CD4-positive, alpha-beta T cell treated with Interleukin-10 for 1 hour (primary cell): ENCODE results near the gene CDH23.

ENCODE experiments used
- DNase-seq: peaks from one replicate; pipeline ENCODE4 v3.0.0-alpha.2; 2020

Gene CDH23

DNA sequence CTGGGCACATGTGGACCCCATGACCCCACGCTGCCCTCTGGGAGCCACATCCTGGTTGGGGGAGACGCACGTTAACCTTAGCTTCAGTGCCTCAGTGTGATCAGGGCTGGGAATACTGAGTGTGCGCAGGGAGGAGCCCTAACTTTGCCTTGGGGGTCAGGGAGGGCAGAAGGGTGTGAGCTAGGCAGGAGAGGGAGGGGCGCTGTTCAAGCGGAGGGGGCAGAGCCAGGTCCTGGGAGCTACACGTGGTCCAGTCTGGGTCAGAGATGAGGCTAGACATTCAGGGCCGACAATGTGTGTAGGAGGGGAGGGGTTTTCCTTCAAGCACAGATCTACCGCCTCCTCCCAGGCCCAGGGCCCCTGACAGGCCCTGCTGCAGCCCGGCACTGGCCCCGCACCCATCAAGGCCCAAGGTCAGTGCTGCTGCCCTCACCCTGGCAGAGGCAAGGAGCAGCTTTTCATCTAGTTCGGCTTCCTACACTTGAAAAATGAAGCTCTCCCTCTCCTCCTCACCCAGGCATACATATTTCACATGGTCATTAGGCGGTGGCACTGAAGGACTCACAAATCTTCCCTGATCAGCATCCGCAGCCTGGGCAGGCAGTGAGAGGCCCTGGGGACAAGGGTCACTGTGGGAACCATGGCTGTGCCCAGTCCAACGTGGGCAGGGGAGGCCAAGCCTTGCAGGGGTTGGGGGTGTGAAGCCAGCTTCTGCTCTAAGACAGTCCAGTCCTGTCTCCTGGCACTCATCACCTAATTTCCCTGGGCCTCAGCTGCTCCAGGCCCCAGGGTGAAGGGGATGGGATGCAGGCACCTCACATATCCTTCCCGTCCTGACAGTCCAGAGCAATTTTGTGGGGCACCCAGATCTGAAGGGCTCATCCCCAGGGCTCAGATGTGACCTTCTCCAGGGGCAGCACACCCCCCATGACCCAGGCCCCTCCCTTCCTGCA is 275.6 kb downstream of the CDH23 start:
- no peak for DNase-seq

DNA sequence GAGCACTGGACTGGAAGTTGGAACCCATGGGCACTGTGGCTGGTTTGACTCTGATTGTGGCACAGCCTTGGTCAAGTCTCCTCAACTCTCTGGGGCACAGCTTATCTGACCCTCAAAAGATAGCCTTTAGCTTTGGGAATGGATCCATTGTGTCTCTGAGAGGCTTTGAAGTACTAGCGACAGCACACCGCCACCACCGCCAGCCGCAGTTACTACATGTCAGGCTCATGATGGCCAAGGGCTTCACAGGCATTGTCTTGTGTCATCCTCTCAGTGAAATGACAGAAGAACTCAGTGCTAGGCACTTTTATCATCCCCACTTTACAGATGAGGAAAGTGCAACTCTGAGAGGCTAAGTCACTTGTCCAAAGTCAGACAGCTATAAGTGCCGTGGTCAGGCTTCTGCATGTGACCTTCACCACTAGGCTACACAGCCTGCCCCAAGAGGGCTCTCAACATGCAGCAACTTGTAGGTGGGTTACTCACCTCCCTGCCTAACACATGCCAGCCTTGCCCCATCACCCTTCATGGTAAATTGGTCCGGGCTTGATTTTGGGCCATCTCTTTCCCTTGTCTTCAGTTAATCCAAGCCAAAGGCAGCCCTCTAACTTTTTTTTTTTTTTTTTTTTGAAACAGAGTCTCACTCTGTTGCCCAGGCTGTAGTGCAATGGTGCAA is 278.7 kb downstream of the CDH23 start:
- no peak for DNase-seq

GRCh38 chr10:71677261-71677660 is 280.5 kb downstream of the CDH23 start:
- DNase-seq: no peak

GRCh38 chr10:71678057-71678805 is 281.5 kb downstream of the CDH23 start:
- no peak for DNase-seq

- DNase-seq: no peak
Measured at GRCh38 chr10:71679425-71679824, 282.7 kb downstream of the CDH23 start.

GRCh38 chr10:71681977-71682376 is 285.3 kb downstream of the CDH23 start:
- DNase-seq: no peak

DNA sequence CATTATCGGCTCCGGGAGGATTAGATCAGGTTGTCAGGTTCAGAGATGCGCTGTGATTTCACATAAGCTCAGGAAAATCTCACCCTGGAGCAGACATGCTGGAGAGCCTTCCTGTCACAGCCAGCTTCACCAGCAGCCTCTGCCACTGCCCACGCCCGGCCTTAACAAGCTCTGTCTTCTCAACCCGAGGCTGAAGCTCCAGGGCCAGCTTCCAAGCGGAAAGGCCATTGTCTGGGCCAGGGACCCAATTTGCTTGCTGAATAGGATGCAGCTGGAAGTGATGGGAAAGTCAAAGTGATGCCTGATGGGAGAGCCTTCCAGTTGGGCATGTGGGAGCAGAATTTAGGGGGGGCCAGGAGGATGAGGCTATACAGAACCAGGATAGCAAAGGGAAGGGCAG is 286.6 kb downstream of the CDH23 start:
- no peak for DNase-seq

DNA sequence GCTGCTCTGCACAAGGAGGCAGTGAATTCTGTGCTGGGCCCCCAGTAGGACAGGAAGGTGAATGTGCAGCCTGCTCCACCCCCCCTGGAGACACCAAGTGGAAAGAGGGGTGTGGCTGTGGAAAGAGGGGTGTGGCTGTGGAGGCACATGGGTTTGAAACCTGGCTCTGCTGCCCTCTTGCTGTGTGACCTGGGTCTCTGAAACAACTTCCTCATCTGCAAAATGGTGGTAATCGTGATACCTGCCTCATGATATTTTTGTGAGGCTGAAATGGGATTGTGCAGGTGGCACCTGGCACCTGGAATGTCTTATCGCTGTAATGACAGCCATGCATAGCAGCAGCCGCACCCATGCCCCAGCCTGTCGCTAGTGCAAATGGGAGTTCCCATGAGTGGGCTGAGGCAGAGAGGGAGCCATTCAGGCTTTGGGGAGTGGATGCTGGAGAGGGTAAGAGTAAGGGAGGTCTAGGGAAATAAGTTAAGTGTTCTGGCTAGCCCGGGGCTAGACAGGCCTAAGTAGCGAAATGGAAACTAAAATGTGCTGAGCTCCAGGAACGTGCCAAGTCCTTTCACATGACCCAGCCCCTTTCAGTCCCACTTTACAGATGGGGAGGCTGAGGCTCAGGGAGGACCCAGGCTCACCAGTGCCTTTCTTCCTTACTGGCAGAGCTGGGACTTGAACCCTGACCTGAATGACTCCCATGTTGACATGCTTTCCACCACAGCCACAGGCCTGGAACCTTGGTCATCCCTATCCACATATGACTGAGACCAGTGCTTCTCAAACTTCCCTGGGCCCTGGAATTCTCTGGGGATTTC is 287.8 kb downstream of the CDH23 start:
- no peak for DNase-seq

DNA sequence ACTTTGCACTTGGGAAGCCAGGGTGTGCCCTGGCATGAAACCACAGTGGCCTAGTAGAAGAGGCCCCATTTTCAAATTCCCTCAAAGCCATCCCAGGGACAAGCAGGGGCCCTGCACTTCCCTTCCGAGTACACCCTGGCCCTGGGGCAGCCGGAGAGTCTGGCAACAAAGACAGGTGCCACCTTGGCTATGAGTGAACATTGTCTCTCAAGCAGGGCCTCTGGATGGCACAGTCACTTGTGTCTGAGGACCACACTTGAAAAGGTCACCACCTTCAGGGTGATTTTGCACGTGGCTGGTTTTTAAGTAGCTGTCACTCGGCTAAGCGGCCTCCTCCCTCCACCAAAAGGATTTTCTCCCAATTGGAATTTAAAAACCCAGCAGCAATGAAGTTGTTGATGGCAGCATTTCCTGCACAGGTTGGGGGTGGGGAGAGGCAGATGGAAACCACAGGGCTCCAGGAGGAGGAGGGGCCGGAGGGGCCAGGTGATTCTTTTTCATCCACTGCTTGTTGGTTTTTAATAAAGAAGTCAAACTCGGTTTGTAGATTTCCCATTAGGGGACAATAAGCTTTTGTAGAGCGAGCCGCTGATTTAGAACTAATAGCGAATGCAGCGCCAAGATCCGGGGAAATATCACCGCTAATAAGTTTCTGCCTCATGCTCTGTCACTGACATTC is 289.0 kb downstream of the CDH23 start:
- DNase-seq: no peak

GRCh38 chr10:71687077-71687476 is 290.4 kb downstream of the CDH23 start:
- no peak for DNase-seq

DNA sequence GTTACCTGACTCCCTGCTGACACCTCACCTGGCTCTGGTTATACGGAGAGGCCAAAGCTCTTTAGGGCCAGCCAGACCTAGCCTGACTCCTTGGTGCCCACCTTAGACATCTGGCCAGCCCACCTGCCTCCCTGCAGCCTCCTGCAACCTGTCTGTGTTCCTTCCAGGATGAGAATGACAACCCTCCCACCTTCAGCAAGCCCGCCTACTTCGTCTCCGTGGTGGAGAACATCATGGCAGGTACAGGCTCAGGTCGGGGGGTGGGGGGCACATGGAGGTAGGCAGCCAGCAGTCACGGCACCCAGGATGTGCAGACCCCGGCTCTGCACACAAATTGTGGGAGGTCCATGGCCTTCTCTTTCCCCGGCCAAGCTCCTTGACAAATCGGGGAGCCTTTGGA is 290.8 kb downstream of the CDH23 start:
- no peak for DNase-seq

DNA sequence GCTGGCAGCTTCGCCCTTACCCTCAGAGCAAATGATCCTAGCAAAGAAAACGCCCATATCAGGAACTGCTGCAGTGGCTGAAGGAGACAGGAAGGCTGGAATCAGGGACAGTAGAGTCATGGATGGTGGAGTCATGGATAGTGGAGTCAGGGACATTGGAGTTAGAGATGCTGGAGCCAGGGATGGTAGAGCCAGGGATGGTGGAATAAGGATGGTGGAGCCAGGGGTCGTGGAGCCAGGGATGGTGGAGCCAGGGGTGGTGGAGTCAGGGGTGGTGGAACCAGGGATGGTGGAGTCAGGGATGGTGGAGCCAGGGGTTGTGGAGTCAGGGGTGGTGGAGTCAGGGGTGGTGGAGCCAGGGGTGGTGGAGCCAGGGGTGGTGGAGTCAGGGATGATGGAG is 291.5 kb downstream of the CDH23 start:
- no peak for DNase-seq

DNA sequence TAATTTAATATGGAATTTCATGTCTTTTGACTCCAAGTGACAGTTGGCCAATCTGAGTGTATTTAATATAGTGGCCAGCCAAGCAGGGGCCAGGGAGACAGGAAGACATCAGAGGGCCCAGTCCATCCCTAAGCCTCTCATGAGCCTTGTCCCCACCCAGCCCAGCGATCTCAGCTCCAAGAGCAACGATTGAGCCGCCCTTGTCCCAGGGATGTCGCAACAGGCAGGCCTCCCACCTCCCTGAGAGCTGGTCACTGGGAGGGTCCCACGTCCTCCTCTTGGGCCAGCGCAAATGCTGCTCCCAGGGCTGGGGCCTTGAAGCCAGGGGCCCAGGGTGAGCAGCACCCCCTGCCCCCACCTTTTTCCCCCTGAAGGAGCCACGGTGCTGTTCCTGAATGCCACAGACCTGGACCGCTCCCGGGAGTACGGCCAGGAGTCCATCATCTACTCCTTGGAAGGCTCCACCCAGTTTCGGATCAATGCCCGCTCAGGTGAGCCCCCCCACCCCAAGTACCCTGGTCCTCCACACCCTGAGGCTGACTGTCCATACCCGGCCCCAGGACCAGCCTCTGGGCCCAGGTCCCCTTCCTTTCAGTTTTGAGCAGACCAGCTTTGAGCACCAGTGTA is 293.5 kb downstream of the CDH23 start:
- no peak for DNase-seq

DNA sequence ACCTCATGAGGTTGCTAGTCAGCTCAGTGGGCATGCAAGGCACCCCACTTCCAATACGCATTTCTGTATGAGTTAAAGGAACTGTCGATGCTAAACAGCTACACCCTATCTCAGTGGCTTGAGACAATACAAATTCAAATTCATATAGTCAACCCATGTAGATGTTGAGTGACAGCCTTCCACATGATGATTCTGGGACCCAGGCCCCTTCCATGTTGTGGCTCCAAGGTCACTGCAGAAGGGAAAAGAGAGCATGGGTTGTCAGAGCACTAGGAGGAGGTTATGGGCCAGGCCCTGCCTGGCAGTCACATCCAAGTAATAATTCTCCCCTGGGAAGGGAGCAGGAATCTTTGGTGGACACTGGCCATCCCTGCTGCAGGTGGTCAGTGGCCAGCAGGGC is 294.7 kb downstream of the CDH23 start:
- DNase-seq: no peak

GRCh38 chr10:71692598-71693306 is 296.0 kb downstream of the CDH23 start:
- DNase-seq: no peak

DNA sequence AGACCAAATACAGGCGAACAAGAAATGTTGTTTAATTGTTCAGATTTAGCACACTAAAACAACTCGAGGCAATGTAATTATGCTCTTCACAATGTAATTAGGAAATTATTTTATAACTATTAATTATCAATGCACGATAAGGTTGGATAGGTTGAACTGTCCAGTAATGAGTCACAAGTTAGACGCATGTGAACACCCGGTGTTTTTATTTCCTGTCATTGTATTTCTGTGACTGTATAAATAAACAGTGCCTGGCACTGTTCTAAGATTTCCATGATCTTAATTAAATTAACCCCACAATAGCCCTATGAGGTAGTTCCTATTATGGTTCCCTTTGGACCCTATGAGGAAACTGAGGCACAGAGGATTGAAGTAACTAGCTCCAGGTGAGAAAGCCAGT is 296.7 kb downstream of the CDH23 start:
- no peak for DNase-seq

GRCh38 chr10:71694039-71694501 is 297.4 kb downstream of the CDH23 start:
- no peak for DNase-seq

DNA sequence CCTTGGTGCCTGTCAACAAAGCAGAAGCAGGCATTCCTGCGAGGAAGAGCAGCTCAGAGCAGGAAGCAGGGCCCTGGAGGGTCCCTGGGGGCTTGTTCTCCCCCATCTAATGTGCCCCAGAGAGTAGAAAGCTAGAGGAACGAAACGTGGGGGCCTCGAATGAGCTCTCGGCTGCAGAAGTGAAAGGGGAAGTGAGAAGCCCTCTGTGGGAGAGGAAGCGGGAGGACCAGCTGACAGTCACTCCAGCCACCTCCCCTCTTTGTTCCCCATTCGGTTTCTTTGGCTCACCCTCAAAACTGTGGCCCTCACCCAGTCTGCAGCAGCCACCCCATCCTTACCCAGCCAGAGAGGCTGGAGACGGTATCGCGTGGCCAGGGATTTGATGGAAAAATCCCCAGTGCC is 297.8 kb downstream of the CDH23 start:
- DNase-seq: peak; percentile 46

- DNase-seq: no peak
Measured at GRCh38 chr10:71695502-71696476, 299.1 kb downstream of the CDH23 start.
